ENCODE results near the gene CEMIP2.
A peak's percentile ranks its signal among the peaks of the same experiment; 100 is the strongest.
"Not testable (repeated sequence)": the region's sequence is repeated elsewhere in the genome, so short reads cannot be mapped to it uniquely, and the experiment has no call there.

Gene CEMIP2, protein sequence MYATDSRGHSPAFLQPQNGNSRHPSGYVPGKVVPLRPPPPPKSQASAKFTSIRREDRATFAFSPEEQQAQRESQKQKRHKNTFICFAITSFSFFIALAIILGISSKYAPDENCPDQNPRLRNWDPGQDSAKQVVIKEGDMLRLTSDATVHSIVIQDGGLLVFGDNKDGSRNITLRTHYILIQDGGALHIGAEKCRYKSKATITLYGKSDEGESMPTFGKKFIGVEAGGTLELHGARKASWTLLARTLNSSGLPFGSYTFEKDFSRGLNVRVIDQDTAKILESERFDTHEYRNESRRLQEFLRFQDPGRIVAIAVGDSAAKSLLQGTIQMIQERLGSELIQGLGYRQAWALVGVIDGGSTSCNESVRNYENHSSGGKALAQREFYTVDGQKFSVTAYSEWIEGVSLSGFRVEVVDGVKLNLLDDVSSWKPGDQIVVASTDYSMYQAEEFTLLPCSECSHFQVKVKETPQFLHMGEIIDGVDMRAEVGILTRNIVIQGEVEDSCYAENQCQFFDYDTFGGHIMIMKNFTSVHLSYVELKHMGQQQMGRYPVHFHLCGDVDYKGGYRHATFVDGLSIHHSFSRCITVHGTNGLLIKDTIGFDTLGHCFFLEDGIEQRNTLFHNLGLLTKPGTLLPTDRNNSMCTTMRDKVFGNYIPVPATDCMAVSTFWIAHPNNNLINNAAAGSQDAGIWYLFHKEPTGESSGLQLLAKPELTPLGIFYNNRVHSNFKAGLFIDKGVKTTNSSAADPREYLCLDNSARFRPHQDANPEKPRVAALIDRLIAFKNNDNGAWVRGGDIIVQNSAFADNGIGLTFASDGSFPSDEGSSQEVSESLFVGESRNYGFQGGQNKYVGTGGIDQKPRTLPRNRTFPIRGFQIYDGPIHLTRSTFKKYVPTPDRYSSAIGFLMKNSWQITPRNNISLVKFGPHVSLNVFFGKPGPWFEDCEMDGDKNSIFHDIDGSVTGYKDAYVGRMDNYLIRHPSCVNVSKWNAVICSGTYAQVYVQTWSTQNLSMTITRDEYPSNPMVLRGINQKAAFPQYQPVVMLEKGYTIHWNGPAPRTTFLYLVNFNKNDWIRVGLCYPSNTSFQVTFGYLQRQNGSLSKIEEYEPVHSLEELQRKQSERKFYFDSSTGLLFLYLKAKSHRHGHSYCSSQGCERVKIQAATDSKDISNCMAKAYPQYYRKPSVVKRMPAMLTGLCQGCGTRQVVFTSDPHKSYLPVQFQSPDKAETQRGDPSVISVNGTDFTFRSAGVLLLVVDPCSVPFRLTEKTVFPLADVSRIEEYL (N-terminal part only)

DNA sequence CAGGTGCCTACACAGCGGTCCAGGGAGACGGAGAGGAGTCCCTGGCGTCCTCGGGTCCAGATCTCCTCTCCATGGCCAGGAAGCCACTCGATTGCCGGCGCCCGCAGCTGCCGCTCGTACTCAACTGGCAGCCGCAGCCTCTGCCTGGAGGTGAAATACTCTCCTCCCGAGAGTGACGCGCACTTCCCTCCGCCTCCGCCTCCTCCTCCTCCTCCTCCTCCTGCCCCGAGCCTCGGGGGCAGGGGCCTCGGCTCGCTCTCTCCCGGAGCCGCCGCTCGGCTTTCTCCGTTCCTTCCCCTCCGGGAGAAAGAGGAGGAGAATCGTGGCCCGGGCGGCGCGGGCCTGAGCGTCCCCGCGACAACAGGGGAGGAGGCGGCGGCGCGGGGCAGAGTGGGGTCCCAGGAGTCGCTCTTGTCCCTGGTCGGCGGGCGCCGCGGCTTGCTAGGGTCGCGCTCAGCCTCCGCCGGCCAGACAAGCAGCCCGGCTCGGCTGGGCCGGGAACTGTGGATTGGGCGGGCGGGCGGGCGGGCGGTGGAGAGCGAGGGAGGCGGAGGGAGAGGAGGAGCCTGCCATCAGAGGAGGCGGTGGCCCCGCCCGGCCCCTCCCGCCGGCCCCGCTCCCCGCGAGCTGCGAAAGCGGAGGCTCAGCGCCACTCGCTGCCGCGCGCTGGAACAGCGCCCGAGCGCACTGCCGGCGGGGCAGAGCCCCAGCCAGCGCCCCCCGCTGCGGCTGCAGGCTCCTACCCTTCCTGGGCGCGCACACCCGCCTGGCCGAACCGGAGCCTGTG, at the start of gene CEMIP2:
Gene CEMIP2 (minus strand): TSS at position 126 of the 787 bp plus-strand sequence. CDS start 18,140 bp downstream, outside the sequence.
- peak; percentile 94 for DNase-seq (ENCODE audit: low spot score)

GRCh38 chr9:71816916-71817451, 48.7 kb upstream of the CEMIP2 start:
- DNase-seq (ENCODE audit: low spot score) = no peak

- DNase-seq (ENCODE audit: low spot score) = no peak
Observed at GRCh38 chr9:71814815-71815214, 46.5 kb upstream of the CEMIP2 start.

GRCh38 chr9:71814226-71814625, 45.9 kb upstream of the CEMIP2 start:
- DNase-seq (ENCODE audit: low spot score) = no peak

- peak; percentile 27 for DNase-seq (ENCODE audit: low spot score)
Observed at GRCh38 chr9:71812385-71812784, 44.1 kb upstream of the CEMIP2 start.

DNA sequence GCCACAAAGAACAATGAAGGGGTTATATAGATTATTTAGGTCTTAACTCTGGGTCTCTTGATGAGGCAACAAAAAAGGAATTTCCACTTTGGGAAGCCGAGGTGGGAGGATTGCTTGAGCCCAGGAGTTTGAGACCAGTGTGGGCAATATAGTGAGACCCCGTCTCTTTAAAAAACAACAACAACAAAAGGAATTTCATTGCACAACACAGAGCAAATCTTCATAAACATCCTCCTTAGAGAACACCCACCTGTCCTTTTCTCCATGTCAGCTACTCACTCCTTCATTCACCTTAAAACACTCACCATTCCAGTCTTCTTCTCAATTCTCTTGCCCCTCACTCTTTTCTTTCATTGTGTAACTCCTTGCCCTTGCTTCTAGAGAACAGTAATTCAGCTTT, 39.8 kb upstream of the CEMIP2 start:
- no peak for DNase-seq (ENCODE audit: low spot score)

DNA sequence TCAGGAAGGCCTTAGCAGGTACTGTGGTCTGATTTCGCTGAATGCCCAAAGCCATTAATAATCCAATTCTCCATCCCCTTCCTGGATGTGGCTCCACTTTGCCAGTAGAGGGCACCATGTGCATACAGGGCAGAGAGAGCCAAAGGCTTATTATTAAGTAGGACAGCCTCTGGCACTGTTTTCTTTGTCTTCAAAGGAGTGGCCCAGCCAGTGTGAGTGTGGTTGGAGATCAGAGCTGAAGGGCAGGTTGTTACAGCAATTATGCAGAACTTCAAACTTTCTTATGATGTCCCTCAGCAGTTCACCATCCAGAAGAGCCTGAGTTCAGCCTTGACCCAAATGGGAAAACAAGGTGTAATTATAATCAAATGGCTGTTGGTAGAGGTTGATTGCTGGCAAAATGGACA, 38.6 kb upstream of the CEMIP2 start:
- peak; percentile 75 for DNase-seq (ENCODE audit: low spot score)

DNA sequence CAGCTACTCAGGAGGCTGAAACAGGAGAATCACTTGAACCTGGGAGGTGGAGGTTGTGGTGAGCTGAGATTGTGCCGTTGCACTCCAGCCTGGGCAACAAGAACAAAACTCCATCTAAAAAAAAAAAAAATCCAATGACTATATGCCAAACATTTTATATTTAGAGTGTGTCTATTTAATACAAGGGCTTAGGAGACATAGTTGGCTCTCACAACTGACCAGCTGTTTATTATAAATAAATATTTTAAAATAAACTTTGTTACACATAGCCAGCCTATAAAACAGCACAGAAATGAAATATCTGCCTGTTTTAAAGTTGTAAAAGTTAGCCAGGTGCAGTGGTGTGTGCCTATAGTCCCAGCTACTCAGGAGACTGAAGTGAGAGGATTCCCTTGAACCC, 36.8 kb upstream of the CEMIP2 start:
- DNase-seq (ENCODE audit: low spot score) = not testable (repeated sequence)

GRCh38 chr9:71801826-71802225, 33.5 kb upstream of the CEMIP2 start:
- no peak for DNase-seq (ENCODE audit: low spot score)

DNA sequence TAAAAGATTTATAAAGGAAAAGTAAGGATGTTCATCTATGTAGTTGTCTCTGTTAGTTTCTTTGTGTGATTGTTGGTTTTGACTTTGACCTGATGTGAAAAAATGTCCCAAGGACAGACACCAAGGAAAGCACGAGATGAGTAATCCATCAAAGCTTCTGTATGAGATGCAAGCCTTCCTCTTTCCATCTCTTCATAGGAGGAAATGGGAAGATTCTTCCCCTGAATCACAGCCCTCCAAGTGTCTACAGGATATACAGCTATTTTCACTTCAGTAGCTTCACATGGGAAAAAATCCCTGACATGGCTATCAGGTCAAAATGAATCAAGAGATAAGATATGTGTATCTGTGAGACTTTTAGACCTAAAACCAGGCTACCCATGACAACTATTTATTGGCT, 29.0 kb upstream of the CEMIP2 start:
- no peak for DNase-seq (ENCODE audit: low spot score)

DNA sequence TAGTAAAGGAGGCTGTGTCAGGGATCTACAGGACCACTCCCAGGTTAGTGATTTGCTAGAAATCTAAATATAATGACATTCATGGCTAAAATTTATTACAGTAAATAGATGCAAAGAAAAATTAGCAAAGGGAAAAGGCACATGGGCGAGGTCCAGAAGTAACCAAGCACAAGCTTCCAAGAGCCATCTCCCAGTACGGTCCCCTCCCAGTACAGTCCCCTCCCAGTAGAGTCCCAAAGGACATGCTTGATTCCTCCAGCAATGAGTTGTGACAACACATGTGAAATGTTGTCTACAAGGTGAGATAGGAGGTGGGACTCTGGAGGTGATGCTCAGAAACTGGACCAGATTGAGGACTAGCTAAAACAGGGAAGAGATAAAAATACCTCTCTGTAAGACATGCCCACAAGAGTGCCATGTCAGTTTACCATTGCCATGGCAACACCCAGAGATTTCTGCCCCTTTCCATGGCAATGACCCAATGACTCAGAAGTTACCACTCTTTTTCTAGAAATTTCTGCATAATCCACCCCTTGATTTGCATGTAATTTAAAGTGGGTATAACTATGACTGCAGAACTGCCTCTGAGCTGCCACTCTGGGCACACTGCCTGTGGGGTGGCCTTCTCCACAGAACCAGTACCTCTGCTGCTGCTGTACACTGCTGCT, 27.9 kb upstream of the CEMIP2 start:
- DNase-seq (ENCODE audit: low spot score) = no peak

DNA sequence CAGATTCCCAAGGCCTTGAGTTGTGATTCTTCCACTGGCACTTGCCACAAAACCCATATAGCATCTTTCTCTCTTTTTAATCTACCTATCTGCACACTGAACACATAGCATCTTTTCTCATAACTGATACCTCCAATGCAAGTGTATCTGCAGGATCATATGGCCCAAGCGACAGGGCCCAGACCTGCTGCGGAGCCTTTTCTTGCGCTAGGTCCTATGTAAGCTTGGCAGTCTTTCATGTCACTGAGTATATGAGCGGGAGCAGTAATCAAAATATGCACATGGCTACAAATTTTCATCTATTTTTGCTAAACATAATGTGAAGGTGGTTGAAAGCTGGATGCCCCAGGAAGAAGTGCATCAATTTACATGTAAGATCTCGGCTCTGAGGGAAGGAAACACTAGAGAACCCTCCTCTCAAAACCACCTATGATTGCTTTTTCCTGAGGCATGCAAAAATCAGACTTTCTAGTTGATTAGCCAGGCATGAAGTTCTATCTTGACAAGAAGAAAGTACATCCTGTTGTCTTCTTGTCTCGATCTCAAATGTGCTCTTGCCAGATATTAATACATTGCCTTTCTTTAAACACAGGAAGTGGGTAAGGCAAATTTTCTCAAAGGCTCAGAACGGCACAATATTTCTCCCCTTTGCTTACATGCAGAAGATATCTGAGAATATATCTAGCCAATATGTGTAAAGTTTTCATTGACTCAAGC, 26.9 kb upstream of the CEMIP2 start:
- DNase-seq (ENCODE audit: low spot score) = no peak

DNA sequence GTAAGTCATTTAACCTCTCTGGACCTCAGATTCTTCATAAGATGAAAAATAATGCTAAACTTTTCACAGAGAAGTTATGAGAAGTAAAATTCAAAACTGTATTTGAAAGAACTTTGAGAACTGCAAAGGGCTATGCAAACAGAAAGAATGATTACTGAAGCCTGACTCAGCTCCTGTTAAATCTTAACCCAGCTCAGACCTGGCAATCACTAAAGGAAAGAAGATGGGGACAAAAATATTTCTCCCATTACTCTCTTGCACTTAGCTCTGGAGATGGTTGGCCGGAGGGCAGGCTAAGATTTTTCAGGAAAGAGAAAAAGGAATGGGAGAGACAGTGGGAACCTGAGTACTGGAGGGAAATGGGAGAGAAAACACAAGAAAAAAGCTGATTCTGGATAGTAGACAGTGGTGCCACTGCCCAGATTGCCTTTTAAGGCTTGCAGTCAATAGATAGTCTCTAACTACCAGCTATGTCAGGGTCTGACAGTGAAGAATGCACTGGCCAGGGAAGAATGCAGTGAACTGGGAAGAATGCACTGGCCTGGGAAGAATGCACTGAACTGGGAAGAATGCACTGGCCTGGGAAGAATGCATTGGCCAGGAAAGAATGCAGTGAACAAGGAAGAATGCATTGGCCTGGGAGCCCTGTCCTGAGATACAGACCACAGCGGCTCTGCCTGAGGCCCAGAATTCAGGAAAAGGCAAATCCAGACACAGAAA, 25.2 kb upstream of the CEMIP2 start:
- DNase-seq (ENCODE audit: low spot score) = peak; percentile 55

- DNase-seq (ENCODE audit: low spot score) = peak; percentile 29
Observed at GRCh38 chr9:71791875-71792274, 23.6 kb upstream of the CEMIP2 start.

GRCh38 chr9:71790296-71790695, 22.0 kb upstream of the CEMIP2 start:
- no peak for DNase-seq (ENCODE audit: low spot score)

DNA sequence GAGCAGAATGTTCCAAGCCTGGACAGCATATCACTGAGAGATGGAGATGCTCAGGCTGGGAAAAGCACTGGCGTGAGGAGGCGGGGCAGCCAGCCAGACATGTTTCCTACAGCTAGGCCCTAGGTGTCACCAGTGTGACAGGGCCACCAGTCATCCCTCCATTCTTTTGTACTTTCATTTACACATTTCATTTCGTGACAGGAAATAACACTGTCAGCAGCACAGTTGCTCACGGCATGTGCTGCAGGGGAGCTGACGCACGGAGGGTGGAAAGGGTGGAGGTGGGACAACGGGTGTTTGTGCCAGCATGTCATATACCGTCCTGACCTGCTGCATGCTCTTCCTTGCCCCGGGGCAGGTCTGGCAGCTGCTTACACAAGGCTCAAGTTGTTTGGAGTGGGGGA, 14.8 kb upstream of the CEMIP2 start:
- DNase-seq (ENCODE audit: low spot score) = peak; percentile 20

DNA sequence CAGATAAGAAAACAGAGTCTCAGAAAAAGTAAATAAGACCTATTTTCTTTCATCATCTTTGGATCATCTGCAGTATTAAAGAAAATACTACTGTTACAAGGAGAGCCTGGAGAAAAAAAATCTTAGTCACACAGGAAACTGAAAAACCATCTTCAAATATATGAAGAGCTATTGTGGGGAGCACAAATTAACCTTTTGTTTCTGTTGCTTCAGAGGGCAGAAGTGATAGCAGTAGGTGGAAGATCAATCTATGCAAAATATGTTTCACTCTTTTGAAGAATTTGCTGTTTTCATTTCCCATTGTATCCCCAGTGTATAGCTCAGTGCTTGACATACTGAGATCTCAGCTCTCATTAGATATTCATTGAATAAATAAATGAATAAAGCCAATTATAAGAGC, 13.1 kb upstream of the CEMIP2 start:
- DNase-seq (ENCODE audit: low spot score) = no peak

DNA sequence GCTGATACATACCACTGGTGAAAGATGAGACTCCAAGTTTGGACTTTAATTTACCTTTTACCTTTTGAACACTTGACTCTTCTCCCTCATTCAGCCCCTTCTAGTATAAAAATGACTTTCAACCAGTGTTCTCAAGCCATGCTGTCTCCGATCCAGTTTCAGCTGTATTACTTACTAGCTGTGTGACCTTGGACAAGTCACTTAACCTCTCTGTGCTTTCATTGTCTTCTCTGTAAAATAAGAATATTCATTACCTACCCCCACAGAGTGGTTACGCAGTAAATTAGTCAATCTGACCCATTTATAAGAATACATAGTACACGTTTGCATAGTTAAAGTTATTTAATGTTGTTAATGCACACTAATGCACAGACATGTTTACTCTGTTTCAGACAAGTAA, 12.6 kb upstream of the CEMIP2 start:
- no peak for DNase-seq (ENCODE audit: low spot score)

DNA sequence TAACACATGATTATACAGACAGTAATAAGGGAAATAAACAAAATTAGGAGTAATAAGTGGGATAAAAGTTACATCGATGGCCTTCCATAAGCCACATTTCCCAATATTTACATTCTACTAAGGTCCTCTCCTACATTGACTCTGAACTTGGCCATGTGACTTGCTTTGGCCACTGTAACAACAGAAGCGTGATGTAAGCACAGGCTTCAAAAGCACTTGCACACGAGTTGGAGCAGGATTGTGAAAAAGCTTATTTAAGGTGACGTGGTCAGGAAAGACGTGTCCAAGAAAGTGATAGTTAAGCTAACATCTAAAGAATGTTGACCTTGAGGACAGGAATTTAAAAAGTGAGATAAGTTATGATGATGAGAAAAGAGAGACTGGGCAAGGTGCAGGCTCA, 9.8 kb upstream of the CEMIP2 start:
- DNase-seq (ENCODE audit: low spot score) = no peak

Measured in AG20443 (cell line).